ENCODE results near the gene CPB2. TPM values are rescaled to one million over a fixed set of nuclear protein-coding genes. Genes with fewer than 3 reads are reported as not detected.

The CPB2 gene
- total and polyA plus RNA-seq, 9 of the 15 experiments (the other 6 are each of a cell fraction or from before 2014, with no cell fraction given), result 0.03 to 0.16 (median 0.07) TPM; not detected in 6

DNA sequence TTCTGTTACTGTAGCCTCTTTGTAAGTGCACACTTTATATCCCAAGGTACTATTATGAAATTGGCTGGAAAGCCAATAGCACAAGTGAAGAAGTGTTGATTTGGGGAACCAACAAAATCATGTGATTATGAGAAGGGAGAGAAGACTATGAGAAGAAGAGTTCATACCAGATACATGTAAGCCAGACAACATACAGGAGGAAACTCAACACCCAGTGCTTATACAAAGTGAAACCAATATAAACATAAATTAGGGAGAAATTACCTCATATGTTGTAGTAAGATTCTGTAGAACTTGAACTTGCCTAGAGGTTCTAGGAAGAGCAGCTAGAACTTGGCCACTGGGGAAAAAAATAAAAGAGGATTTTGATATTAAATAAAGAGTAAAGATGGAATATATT is 17.4 kb downstream of the CPB2 start:
- Histone ChIP-seq H3K9ac (ENCODE audit: insufficient read depth in 1 of 2, low read depth in 2 of 2, low read length in 2 of 2) (no peak overlapping the region), H3K27ac (ENCODE audit: extremely low read depth, low read depth, low read length) (no peak overlapping the region), H3K27me3 (ENCODE audit: control insufficient read depth in 2 of 2, insufficient read depth in 2 of 2, low read length in 2 of 2) (no peaks in the 10 kb centered on the region), H4K20me1 (replicated peaks; ENCODE audit: control insufficient read depth, insufficient read depth, low read length) (no peaks in the 10 kb centered on the region), H3K36me3 (ENCODE audit: control insufficient read depth, insufficient read depth, low read length) (no peaks in the 10 kb centered on the region), H3K79me2 (ENCODE audit: control insufficient read depth, insufficient read depth, low read length) (no peaks in the 10 kb centered on the region), H3K9me1 (ENCODE audit: control insufficient read depth, insufficient read depth, low read length) (no peaks in the 10 kb centered on the region), H3K4me3 (no peak overlapping the region), H3K9me3 (replicated peaks; ENCODE audit: control insufficient read depth, insufficient read depth, low read depth, low read length) (no peaks in the 10 kb centered on the region), H3K4me1 (replicated peaks in 1 of 2; ENCODE audit: control insufficient read depth in 2 of 2, insufficient read depth in 2 of 2, low read length in 2 of 2) (peaks cover 0 to 4% of the 10 kb centered on the region in 2 experiments; a peak in 2 of 5 replicates), H3K4me2 (ENCODE audit: insufficient read depth, low read length) (no peak overlapping the region), H2AFZ (ENCODE audit: low read depth, low read length) (no peak overlapping the region)
- ATAC-seq (no peak), DNase-seq (ENCODE audit: extremely low read depth in 1 of 4, low spot score in 3 of 4) (no peak), FAIRE-seq (no peak)
- BruUV-seq (replicated peaks), result no TSS peak
- in situ Hi-C loops (cut with MboI) (no loop called here), intact Hi-C loops (cut with micrococcal nuclease) (no loop called here)
- POLR2A ChIA-PET, result interaction anchor here (0.7 kb wide), 1 partner anchor 10 kb away, joined by 4 read pairs; no protein-coding TSS in a partner anchor
- CTCF ChIA-PET (ENCODE audit: low intra/inter-chr PET ratio), result no interaction called here
- TF ChIP-seq, protein P1, sequence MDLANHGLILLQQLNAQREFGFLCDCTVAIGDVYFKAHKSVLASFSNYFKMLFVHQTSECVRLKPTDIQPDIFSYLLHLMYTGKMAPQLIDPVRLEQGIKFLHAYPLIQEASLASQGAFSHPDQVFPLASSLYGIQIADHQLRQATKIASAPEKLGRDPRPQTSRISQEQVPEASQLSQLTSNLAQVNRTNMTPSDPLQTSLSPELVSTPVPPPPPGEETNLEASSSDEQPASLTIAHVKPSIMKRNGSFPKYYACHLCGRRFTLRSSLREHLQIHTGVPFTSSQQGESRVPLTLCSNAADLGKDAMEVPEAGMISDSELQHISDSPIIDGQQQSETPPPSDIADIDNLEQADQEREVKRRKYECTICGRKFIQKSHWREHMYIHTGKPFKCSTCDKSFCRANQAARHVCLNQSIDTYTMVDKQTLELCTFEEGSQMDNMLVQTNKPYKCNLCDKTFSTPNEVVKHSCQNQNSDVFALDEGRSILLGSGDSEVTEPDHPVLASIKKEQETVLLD (IDR thresholded peaks at IDR 0.05), result no peak
- no peak for TF ChIP-seq STAT5A (IDR thresholded peaks at IDR 0.05; ENCODE audit: borderline replicate concordance, low read length)
- no peak for TF ChIP-seq CBX5 (IDR thresholded peaks at IDR 0.05; ENCODE audit: borderline replicate concordance, low read depth)
- no peak for TF ChIP-seq ZNF175 (CRISPR knock-in tag; IDR thresholded peaks at IDR 0.05; ENCODE audit: low read depth)
- TF ChIP-seq PPARD (CRISPR knock-in tag; IDR thresholded peaks at IDR 0.05), result no peak
- TF ChIP-seq ZKSCAN3 (CRISPR knock-in tag; IDR thresholded peaks at IDR 0.05), result no peak
- TF ChIP-seq, protein P2, sequence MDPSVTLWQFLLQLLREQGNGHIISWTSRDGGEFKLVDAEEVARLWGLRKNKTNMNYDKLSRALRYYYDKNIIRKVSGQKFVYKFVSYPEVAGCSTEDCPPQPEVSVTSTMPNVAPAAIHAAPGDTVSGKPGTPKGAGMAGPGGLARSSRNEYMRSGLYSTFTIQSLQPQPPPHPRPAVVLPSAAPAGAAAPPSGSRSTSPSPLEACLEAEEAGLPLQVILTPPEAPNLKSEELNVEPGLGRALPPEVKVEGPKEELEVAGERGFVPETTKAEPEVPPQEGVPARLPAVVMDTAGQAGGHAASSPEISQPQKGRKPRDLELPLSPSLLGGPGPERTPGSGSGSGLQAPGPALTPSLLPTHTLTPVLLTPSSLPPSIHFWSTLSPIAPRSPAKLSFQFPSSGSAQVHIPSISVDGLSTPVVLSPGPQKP (CRISPR knock-in tag; IDR thresholded peaks at IDR 0.05), result no peak
- no peak for TF ChIP-seq POLR2AphosphoS2 (IDR thresholded peaks at IDR 0.05; ENCODE audit: low read length)
- no peak for TF ChIP-seq NCOR1 (IDR thresholded peaks at IDR 0.05)
- TF ChIP-seq CBX1 (IDR thresholded peaks at IDR 0.05; ENCODE audit: low read depth), result no peak
- no peak for TF ChIP-seq LARP7 (IDR thresholded peaks at IDR 0.05)
- TF ChIP-seq, protein P3, sequence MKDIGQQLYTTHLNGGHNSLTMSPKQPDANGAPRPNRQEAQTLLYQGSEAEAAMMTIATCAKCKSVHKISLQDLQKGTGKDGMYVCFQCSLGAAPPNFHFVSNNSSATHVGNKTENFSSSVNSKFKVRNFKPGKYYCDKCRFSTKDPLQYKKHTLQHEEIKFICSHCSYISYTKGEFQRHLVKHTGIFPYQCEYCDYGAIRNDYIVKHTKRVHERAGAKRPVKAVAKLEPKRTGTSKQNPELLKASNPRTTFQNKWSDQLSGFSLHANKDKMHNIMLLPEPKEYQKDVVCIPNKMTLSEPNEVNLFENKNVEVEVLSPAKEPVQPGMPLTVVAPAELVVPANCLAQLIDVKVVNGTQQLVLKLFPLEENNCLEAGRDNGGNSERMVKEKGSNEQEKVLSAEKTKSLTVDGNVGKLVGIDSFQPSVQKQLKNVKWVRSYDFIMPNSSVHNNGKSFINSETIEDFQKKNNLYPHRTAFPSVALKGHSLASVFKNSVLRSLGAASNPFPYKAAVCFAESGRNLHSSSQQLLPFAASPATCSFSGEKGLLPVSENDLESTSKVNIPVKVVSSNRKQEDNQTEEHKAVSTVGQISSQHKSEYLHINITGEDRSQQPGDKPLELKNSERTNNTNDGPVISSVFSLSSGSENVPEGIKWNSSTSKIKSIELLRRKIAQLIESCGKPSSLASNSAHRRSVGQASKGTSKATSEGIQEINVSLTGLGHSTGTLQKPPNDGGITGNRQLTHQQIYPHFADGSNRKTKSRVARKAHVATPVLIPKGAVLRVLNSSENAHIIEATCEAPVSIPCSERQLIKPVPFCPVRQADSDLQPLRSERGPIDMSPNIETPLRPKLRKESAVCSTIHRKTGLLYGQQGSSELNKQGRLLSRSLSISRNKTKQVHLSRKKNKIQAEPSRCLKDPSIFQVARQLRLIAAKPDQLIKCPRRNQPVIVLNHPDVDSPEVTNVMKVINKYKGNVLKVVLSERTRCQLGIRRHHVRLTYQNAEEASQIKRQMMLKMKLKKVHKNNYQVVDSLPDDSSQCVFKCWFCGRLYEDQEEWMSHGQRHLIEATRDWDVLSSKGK (CRISPR knock-in tag; IDR thresholded peaks at IDR 0.05), result no peak
- TF ChIP-seq, protein P4, sequence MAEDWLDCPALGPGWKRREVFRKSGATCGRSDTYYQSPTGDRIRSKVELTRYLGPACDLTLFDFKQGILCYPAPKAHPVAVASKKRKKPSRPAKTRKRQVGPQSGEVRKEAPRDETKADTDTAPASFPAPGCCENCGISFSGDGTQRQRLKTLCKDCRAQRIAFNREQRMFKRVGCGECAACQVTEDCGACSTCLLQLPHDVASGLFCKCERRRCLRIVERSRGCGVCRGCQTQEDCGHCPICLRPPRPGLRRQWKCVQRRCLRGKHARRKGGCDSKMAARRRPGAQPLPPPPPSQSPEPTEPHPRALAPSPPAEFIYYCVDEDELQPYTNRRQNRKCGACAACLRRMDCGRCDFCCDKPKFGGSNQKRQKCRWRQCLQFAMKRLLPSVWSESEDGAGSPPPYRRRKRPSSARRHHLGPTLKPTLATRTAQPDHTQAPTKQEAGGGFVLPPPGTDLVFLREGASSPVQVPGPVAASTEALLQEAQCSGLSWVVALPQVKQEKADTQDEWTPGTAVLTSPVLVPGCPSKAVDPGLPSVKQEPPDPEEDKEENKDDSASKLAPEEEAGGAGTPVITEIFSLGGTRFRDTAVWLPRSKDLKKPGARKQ (CRISPR knock-in tag; IDR thresholded peaks at IDR 0.05), result no peak
- TF ChIP-seq, protein P5, sequence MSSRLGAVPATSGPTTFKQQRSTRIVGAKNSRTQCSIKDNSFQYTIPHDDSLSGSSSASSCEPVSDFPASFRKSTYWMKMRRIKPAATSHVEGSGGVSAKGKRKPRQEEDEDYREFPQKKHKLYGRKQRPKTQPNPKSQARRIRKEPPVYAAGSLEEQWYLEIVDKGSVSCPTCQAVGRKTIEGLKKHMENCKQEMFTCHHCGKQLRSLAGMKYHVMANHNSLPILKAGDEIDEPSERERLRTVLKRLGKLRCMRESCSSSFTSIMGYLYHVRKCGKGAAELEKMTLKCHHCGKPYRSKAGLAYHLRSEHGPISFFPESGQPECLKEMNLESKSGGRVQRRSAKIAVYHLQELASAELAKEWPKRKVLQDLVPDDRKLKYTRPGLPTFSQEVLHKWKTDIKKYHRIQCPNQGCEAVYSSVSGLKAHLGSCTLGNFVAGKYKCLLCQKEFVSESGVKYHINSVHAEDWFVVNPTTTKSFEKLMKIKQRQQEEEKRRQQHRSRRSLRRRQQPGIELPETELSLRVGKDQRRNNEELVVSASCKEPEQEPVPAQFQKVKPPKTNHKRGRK (tag; IDR thresholded peaks at IDR 0.05), result no peak
- TF ChIP-seq MXI1 (IDR thresholded peaks at IDR 0.05; ENCODE audit: low read depth, low read length), result no peak
- no peak for TF ChIP-seq GTF2A2 (tag; IDR thresholded peaks at IDR 0.05)
